Measurements from ENCODE around the gene DDX43. TPM values are rescaled to one million over a fixed set of nuclear protein-coding genes. Genes with fewer than 3 reads are reported as not detected.

DDX43 gene
- polyA plus RNA-seq, 1 of the 3 experiments (the other 2 are of a cell fraction): not detected

- no peak for TF ChIP-seq PBX3 (IDR thresholded peaks at IDR 0.05)
Measured at GRCh38 chr6:73349311-73349710, 45.3 kb upstream of the DDX43 start (continued).

GRCh38 chr6:73353636-73354593, 40.7 kb upstream of the DDX43 start, which contains the start of gene DPPA5:
TSS of gene DPPA5 (minus strand) at chr6:73354276. CDS start at chr6:73354225, 51 bp downstream.
- H3K36me3 ChIP-seq (replicated peaks in 1 of 2; ENCODE audit: control insufficient read depth in 1 of 2, insufficient read depth in 2 of 2, low read length in 1 of 2): no peaks in the 10 kb centered on the region
- H3K9me3 ChIP-seq: no peaks in the 10 kb centered on the region
- H3K9ac ChIP-seq: no peak within 1 kb of the TSS
- ChIA-PET POLR2A (no interaction called here), CTCF (interaction anchor here (1.0 kb wide), 1 partner anchor 27 kb away, joined by 5 read pairs; no protein-coding TSS in a partner anchor)
- TF ChIP-seq NFIC (IDR thresholded peaks at IDR 0.05; ENCODE audit: borderline replicate concordance) (no peak), MXI1 (IDR thresholded peaks at IDR 0.05; ENCODE audit: low read depth, low read length) (no peak), GABPA (IDR thresholded peaks at IDR 0.05; ENCODE audit: low read depth) (no peak), FOXM1 (IDR thresholded peaks at IDR 0.05; ENCODE audit: low read depth) (no peak), JUND (IDR thresholded peaks at IDR 0.05) (no peak), PBX3 (IDR thresholded peaks at IDR 0.05) (no peak), RXRA (IDR thresholded peaks at IDR 0.05; ENCODE audit: borderline replicate concordance, low read depth) (no peak), RAD21 (IDR thresholded peaks at IDR 0.05; ENCODE audit: low read length) (no peak), USF2 (IDR thresholded peaks at IDR 0.05; ENCODE audit: borderline replicate concordance, low read depth, low read length) (no peak), TAF1 (IDR thresholded peaks at IDR 0.05; ENCODE audit: borderline replicate concordance, low read depth, low read length) (no peak)
- DNase-seq: no peak
- H3K4me1 ChIP-seq (ENCODE audit: control insufficient read depth in 1 of 2, insufficient read depth in 2 of 2, low read depth in 1 of 2, low read length in 1 of 2): no peaks in the 10 kb centered on the region
- H3K4me3 ChIP-seq (ENCODE audit: low read depth in 2 of 2, low read length in 1 of 2): no peak within 1 kb of the TSS
- H3K4me2 ChIP-seq: no peak within 1 kb of the TSS
- no peaks in the 10 kb centered on the region for H4K20me1 ChIP-seq (ENCODE audit: insufficient read depth)
- no peaks in the 10 kb centered on the region for H3K79me2 ChIP-seq (ENCODE audit: insufficient read depth)
- 82% methylated on average over 42 of the region's 59 CpGs for WGBS (ENCODE audit: low lambda C conversion rate)
- no peak within 1 kb of the TSS for H2AFZ ChIP-seq (ENCODE audit: low read depth)
- H3K27ac ChIP-seq (ENCODE audit: low read depth in 2 of 2, low read length in 1 of 2): no peak within 1 kb of the TSS
- H3K27me3 ChIP-seq (ENCODE audit: insufficient read depth): peaks cover 7% of the 10 kb centered on the region; the same call in 1 of the 2 replicates
- no peaks in the 10 kb centered on the region for H3F3A ChIP-seq (replicated peaks; ENCODE audit: insufficient read depth)
- no peaks in the 10 kb centered on the region for H3K9me2 ChIP-seq

- WGBS (ENCODE audit: low lambda C conversion rate): 88% methylated on average over 5 of the region's 23 CpGs
- no peak for TF ChIP-seq SIN3A (IDR thresholded peaks at IDR 0.05; ENCODE audit: borderline replicate concordance, low read depth, low read length)
- no peak for TF ChIP-seq FOXM1 (IDR thresholded peaks at IDR 0.05; ENCODE audit: low read depth)
- TF ChIP-seq FOXJ3 (CRISPR knock-in tag; IDR thresholded peaks at IDR 0.05): no peak
- no peak for TF ChIP-seq YY1 (IDR thresholded peaks at IDR 0.05; ENCODE audit: low read depth)
- no peak for TF ChIP-seq JUND (IDR thresholded peaks at IDR 0.05)
- TF ChIP-seq USF1 (IDR thresholded peaks at IDR 0.05; ENCODE audit: borderline replicate concordance, low read depth): no peak
- CTCF ChIA-PET: no interaction called here
Measured at GRCh38 chr6:73362358-73362757, 32.3 kb upstream of the DDX43 start, which contains the start of gene KHDC3L. TSS of gene KHDC3L (plus strand) at chr6:73362658. CDS start at chr6:73362730, 72 bp downstream.

More at GRCh38 chr6:73362358-73362757, 32.3 kb upstream of the DDX43 start, which contains the start of gene KHDC3L:
- no peak for DNase-seq
- no peak within 1 kb of the TSS for H3K4me2 ChIP-seq
- POLR2A ChIA-PET: no interaction called here
- no peaks in the 10 kb centered on the region for H3K4me1 ChIP-seq (ENCODE audit: control insufficient read depth in 1 of 2, insufficient read depth in 2 of 2, low read depth in 1 of 2, low read length in 1 of 2)
- no peaks in the 10 kb centered on the region for H3K27me3 ChIP-seq (ENCODE audit: insufficient read depth)
- no peak within 1 kb of the TSS for H2AFZ ChIP-seq (ENCODE audit: low read depth)
- no peaks in the 10 kb centered on the region for H3K9me3 ChIP-seq
- no peak within 1 kb of the TSS for H3K27ac ChIP-seq (ENCODE audit: low read depth in 2 of 2, low read length in 1 of 2)
- no peak within 1 kb of the TSS for H3K9ac ChIP-seq
- H3F3A ChIP-seq (replicated peaks; ENCODE audit: insufficient read depth): no peaks in the 10 kb centered on the region
- H3K79me2 ChIP-seq (ENCODE audit: insufficient read depth): no peaks in the 10 kb centered on the region
- H3K4me3 ChIP-seq (ENCODE audit: low read depth in 2 of 2, low read length in 1 of 2): no peak within 1 kb of the TSS
- no peaks in the 10 kb centered on the region for H3K36me3 ChIP-seq (replicated peaks in 1 of 2; ENCODE audit: control insufficient read depth in 1 of 2, insufficient read depth in 2 of 2, low read length in 1 of 2)
- no peaks in the 10 kb centered on the region for H3K9me2 ChIP-seq
- no peaks in the 10 kb centered on the region for H4K20me1 ChIP-seq (ENCODE audit: insufficient read depth)
